NB4 (cell line): ENCODE measurements around the gene PNMT.
A peak's percentile ranks its signal among the peaks of the same experiment; 100 is the strongest.

Source experiments
- DNase-seq: peaks from one replicate; pipeline ENCODE4 v3.0.0; 2010; ENCODE audit warnings: low read depth
- H3K4me3 ChIP-seq: one replicate; pipeline ENCODE4 v1.5.1; 2011; ENCODE audit warnings: mild to moderate bottlenecking, low read depth, low read length, moderate library complexity
- MYC ChIP-seq: IDR thresholded peaks from 2 replicates; pipeline ENCODE4 v1.6.1; 2011; ENCODE audit warnings: low read depth, low read length
- POLR2A ChIP-seq: IDR thresholded peaks from 2 replicates; pipeline ENCODE4 v1.6.1; 2011; ENCODE audit warnings: mild to moderate bottlenecking; ENCODE audit not compliant: insufficient read length; ENCODE audit errors: extremely low read depth
- TF ChIP-seq, protein P1 (sequence below): IDR thresholded peaks from one replicate; pipeline ENCODE4 v1.5.1; 2012; ENCODE audit warnings: low read depth, low read length
- TF ChIP-seq, protein P2 (sequence below): IDR thresholded peaks from 2 replicates; pipeline ENCODE4 v1.6.1; 2011; ENCODE audit warnings: low read depth, low read length

Gene PNMT

DNA sequence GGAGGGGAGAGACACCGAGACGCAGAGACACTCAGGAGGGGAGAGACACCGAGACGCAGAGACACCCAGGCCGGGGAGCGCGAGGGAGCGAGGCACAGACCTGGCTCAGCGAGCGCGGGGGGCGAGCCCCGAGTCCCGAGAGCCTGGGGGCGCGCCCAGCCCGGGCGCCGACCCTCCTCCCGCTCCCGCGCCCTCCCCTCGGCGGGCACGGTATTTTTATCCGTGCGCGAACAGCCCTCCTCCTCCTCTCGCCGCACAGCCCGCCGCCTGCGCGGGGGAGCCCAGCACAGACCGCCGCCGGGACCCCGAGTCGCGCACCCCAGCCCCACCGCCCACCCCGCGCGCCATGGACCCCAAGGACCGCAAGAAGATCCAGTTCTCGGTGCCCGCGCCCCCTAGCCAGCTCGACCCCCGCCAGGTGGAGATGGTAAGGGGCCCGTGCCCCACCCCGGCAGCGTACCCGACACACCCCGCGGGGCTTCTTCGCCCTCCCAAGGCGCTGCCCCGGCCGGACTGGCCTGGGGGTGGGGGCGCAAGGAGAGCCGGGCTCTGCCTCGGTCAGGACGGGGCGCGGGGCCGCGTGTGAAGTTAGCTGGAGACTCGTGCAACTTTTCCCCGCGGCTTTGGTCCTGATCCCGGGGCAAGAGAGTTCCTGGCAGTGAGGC, 41.1 kb upstream of the PNMT start:
- no peak for DNase-seq
- TF ChIP-seq, protein P1, sequence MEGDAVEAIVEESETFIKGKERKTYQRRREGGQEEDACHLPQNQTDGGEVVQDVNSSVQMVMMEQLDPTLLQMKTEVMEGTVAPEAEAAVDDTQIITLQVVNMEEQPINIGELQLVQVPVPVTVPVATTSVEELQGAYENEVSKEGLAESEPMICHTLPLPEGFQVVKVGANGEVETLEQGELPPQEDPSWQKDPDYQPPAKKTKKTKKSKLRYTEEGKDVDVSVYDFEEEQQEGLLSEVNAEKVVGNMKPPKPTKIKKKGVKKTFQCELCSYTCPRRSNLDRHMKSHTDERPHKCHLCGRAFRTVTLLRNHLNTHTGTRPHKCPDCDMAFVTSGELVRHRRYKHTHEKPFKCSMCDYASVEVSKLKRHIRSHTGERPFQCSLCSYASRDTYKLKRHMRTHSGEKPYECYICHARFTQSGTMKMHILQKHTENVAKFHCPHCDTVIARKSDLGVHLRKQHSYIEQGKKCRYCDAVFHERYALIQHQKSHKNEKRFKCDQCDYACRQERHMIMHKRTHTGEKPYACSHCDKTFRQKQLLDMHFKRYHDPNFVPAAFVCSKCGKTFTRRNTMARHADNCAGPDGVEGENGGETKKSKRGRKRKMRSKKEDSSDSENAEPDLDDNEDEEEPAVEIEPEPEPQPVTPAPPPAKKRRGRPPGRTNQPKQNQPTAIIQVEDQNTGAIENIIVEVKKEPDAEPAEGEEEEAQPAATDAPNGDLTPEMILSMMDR = no peak
- TF ChIP-seq, protein P2, sequence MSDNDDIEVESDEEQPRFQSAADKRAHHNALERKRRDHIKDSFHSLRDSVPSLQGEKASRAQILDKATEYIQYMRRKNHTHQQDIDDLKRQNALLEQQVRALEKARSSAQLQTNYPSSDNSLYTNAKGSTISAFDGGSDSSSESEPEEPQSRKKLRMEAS = no peak
- TF ChIP-seq MYC (no peak), POLR2A (no peak)
- no peak overlapping the region for H3K4me3 ChIP-seq

DNA sequence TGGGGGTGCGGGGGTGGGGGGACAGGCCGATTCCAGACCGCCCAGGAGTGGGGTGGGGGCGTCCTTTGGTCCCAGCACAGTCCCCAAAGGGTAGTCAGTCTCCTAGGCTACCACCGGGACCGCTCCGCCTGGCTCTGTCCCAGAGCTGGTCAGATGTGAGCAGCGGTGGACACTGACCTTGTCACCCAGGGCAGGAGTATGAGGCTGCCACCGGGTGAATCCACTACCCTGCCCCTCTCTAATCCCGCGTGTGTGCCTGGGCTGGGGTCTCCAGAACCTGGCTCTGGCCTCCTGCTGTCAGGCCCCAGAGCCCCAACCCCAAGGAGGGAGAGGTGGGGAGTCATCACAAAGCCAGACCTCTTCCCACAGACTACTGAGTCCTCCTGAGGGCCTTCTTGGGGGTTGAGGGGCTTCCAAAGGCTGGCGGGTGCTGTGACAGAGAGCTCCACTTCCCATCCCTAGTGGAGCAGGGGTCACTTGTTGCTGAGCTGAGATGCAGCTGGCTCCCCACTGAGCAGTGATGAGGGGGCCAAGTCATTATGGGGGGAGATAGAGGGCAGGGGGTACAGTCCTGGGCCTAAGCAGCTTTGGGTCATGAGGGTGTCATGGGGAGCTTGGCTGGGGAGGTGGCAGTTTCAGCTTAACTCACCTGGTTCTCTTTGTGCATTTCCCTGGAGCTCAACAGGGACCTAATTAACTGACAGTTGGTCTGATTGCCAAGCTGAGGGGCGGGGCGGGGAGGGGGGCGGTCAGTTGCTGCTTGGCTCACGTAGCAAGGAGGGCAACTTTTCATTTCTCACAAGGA, 40.3 kb upstream of the PNMT start:
- no peak for DNase-seq
- TF ChIP-seq, protein P2 = no peak
- TF ChIP-seq POLR2A (no peak), MYC (no peak)
- TF ChIP-seq, protein P1 = no peak
- H3K4me3 ChIP-seq = no peak overlapping the region

DNA sequence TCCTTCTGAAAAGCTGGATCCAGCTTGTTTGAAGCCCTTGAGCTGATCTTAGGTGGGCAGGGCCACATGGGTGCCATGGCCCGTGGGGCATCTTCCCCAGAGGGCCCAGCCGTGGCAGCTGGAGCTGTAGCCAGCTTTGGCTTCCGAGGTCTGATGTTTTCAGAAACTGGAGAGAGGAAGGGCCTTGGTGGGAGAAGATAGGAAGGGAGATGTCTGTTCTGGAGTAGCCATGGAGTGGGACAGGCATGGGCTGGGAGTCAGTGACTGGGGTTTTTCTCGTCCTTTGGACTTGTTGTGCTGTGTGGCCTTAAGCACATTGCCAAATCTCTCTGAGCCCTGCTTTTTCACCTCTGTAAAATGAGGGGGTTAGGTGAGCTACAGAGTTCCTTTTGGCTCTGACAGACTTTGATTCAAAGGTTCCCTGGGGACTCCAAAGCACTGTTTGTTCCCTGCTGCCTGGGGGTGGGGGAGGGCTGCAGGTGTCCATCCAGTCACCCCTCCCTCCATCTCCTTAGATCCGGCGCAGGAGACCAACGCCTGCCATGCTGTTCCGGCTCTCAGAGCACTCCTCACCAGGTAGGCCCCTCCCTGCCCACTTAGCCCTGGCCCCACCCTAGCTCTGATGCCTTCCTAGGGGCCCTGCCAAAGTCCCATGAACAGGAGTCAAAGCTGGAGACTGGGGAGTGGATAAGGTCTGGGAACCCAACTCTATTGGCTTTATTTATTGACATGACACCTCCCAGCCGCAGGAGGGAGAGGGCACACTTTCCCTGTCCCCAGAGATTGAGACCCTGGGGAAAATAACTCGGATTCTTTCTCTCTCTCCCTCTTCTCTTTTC, 39.4 kb upstream of the PNMT start:
- no peak overlapping the region for H3K4me3 ChIP-seq
- no peak for DNase-seq
- TF ChIP-seq MYC = no peak
- TF ChIP-seq, protein P1 = no peak
- no peak for TF ChIP-seq POLR2A
- TF ChIP-seq, protein P2 = no peak

DNA sequence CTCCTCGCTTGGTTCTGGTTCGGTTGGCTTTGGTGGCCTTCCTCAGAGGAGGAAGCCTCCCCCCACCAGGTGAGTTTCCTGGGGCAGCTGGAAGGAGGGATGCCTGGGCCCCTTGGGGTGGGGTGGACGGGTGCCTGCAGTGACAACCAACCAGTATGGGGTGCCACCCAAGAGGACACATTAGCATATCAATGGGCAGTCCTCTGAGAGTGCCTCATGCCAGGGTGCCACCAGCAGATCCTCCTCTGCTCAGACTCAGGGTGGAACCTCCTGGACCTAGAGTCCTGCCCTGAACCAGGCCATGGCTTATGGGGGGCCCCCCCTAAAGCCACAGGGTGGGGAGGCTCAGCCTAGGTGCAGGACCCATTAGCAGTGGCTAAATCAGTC, 38.8 kb upstream of the PNMT start:
- TF ChIP-seq, protein P2 = no peak
- TF ChIP-seq POLR2A = no peak
- TF ChIP-seq MYC = no peak
- TF ChIP-seq, protein P1 = no peak
- no peak overlapping the region for H3K4me3 ChIP-seq
- DNase-seq = no peak

DNA sequence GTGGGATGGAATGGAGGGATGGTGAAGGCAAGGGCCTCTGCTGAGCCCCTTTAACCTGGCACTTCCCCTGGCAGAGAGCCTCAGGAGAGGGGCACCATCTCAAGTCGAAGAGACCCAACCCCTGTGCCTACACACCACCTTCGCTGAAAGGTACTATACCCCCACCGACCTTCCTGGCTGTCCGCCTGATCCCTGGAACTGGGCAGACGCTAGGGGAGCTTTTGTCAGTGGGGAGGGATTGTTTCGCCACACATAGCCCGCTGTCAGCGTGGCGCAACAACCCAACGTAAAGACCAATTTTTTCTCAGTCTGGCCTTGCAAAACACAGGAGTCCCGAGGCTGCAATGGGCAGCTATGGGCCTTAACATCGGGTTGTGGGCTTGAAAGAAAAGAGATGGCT, 38.4 kb upstream of the PNMT start:
- peak; percentile 92 for DNase-seq
- TF ChIP-seq, protein P1 = peak; percentile 29
- TF ChIP-seq MYC = peak; percentile 47
- TF ChIP-seq POLR2A = no peak
- TF ChIP-seq, protein P2 = peak; percentile 45; the same call in 1 of the 2 replicates
- no peak overlapping the region for H3K4me3 ChIP-seq
